Measurements from ENCODE around the gene CYB5R2. TPM values are rescaled to one million over a fixed set of nuclear protein-coding genes. Genes with fewer than 3 reads are reported as not detected.

CYB5R2 gene
- total RNA-seq, 2 experiments from 2014 or later: 4.2 to 4.9 TPM

DNA sequence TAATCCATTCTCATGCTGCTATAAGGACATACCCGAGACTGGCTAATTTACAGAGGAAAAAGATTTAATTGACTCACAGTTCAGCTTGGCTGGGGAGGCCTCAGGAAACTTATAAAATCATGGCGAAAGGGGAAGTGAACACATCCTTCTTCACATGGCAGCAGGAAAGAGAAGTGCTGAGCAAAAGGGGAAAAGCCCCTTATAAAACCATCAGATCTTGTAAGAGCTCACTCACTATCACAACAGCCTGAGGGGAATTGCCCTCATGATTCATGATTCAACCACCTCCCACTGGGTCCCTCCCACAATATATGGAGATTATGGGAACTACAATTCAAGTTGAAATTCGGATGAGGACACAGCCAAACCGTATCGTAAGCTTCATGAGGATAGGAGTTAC lies 3.8 kb upstream of the CYB5R2 start:
- Mint-ChIP-seq H3K27me3 (peaks cover 56% of the 10 kb centered on the region), H3K9me3 (no peaks in the 10 kb centered on the region), H3K4me1 (ENCODE audit: low read depth) (peaks cover 7% of the 10 kb centered on the region), H3K36me3 (ENCODE audit: low read depth) (no peaks in the 10 kb centered on the region), H3K27ac (no peak overlapping the region), H3K4me3 (no peak overlapping the region)
- no peak for TF ChIP-seq CTCF (IDR thresholded peaks at IDR 0.05)
- CTCF ChIA-PET: interaction anchor here (0.9 to 1.9 kb wide), 5 partner anchors 9 to 164 kb away, joined by 3 to 8 read pairs (median 4); partner anchors contain the start of gene PPFIBP2
- no peak for DNase-seq
- no peak for ATAC-seq
- POLR2A ChIA-PET: interaction anchor here (1.4 kb wide), 1 partner anchor 10 kb away, joined by 3 read pairs; no protein-coding TSS in a partner anchor
- intact Hi-C loops (cut with micrococcal nuclease): no loop called here

DNA sequence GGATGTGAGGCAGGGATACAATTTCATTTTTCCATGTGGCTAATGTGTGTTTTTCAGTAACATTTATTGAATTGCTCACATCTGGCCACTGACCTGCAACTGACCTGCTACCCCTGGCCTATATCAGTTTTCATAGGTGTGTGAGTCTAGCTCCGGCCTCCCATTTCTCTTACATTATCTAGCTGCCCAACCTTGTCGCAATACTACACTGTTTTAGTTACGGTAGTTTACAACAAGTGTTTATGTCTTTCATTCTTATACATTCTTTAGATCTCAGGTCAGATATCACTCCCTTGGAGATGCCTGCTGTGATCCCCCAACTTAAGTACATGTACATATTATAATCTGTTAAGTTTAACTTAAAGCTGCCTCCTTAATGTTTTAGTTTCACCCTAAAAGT lies 2.3 kb upstream of the CYB5R2 start:
- no peak for DNase-seq
- H3K27ac Mint-ChIP-seq: no peak overlapping the region
- ChIA-PET POLR2A (interaction anchor here (0.6 kb wide), 1 partner anchor 10 kb away, joined by 3 read pairs; no protein-coding TSS in a partner anchor), CTCF (interaction anchor here (0.7 to 1.9 kb wide), 9 partner anchors 8 to 424 kb away, joined by 3 to 8 read pairs (median 4); partner anchors contain the start of gene PPFIBP2)
- no peak for TF ChIP-seq CTCF (IDR thresholded peaks at IDR 0.05)
- no peak for ATAC-seq
- peaks cover 56% of the 10 kb centered on the region for H3K27me3 Mint-ChIP-seq
- no peaks in the 10 kb centered on the region for H3K9me3 Mint-ChIP-seq
- intact Hi-C loops (cut with micrococcal nuclease): no loop called here
- peaks cover 11% of the 10 kb centered on the region for H3K4me1 Mint-ChIP-seq (ENCODE audit: low read depth)
- no peaks in the 10 kb centered on the region for H3K36me3 Mint-ChIP-seq (ENCODE audit: low read depth)
- H3K4me3 Mint-ChIP-seq: no peak overlapping the region

DNA sequence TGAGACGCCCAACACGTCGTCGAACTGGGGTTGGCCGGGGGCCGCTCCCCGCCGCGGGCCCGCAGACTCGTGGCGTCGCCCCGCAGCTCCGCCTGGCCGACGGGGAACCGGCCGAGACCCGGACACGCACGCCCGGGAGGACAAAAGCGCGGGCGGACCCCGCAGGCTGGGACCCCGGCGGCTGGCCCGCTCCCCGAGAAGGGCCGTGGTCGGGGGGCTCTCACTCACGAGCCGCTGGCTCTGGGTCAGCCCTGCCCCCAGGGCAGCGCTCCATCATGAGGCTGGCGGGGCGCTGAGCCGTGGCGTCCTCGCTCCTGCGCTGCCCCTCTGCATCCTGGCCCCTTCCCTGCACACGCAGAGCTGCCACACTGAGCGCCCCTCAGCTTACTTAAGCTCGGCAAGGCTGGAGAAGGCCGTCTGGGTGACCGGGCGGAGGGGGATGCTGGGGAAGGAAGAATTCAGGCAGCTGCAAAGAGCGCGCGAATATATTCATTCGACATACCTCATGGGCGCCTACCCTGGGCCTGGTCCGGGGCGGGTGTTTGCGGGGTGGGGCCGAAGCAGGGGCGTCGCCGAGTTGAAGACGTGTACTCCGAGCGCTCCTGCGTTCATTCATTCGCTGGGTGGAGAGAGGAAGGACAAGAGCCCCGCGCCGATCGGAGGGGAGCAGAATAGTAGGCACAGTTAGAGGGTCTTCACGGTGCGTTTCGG lies 579 bp upstream of the CYB5R2 start:
- H3K36me3 Mint-ChIP-seq (ENCODE audit: low read depth): no peaks in the 10 kb centered on the region
- POLR2A ChIA-PET: no interaction called here
- H3K4me3 Mint-ChIP-seq: peak overlapping the region; percentile 60
- CTCF ChIA-PET: interaction anchor here (0.6 to 1.1 kb wide), 2 partner anchors 49 to 214 kb away, joined by 3 read pairs; no protein-coding TSS in a partner anchor
- ATAC-seq (peak; percentile 60), DNase-seq (peak; percentile 29)
- intact Hi-C loops (cut with micrococcal nuclease): no loop called here
- no peak for TF ChIP-seq CTCF (IDR thresholded peaks at IDR 0.05)
- peaks cover 54% of the 10 kb centered on the region for H3K27me3 Mint-ChIP-seq
- peaks cover 11% of the 10 kb centered on the region for H3K4me1 Mint-ChIP-seq (ENCODE audit: low read depth)
- no peaks in the 10 kb centered on the region for H3K9me3 Mint-ChIP-seq
- no peak overlapping the region for H3K27ac Mint-ChIP-seq

DNA sequence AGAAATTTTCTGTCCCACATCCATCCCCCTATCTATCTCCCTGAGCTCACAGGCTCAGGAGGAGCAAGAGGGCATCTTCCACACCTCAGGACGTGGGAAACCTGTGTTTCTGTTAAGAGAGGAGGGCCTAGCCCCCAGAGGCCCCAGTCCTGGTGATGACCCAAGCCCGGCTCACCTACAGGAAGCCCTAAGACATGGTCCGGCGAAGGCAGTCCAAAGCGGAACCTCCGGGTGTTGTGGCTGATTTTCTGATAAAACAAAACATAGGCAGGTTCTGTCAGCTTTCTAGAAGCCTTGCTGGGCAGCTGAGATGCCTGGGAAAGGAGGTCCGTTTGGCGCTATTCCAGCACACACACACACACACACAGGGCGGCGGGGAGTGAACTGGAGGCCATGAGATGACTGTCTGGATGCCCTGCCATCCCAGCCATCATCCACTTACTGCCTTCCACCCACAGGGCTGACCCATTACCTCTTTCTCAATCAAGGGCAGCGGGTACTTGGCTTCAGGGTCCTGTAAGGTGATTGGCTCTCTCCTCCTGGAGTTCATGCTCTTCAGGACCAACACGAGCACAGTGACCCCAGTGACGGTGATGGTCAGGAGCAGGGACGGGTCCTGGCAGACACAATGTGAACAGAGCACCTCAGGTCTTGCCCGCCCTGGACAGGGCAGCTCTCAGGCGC lies 882 bp downstream of the CYB5R2 start:
- DNase-seq: no peak
- POLR2A ChIA-PET: no interaction called here
- Mint-ChIP-seq H3K36me3 (ENCODE audit: low read depth) (no peaks in the 10 kb centered on the region), H3K27me3 (peaks cover 49% of the 10 kb centered on the region), H3K9me3 (no peaks in the 10 kb centered on the region), H3K4me1 (ENCODE audit: low read depth) (peaks cover 11% of the 10 kb centered on the region), H3K4me3 (peak overlapping the region; percentile 30), H3K27ac (no peak overlapping the region)
- no peak for TF ChIP-seq CTCF (IDR thresholded peaks at IDR 0.05)
- ATAC-seq: no peak
- intact Hi-C loops (cut with micrococcal nuclease): no loop called here
- CTCF ChIA-PET: no interaction called here

Measured in activated CD8-positive, alpha-beta T cell treated with anti-CD3 and anti-CD28 coated beads for 36 hours (primary cell).